Transverse colon (tissue), 4 donors: ENCODE measurements around the gene BAHCC1. TPM values are rescaled to one million over a fixed set of nuclear protein-coding genes. Genes with fewer than 3 reads are reported as not detected.

Source experiments
- DNase-seq: peaks from one replicate; pipeline ENCODE4 v3.0.0-alpha.2; 2019
- H3K27ac ChIP-seq, 4 donors: fragments of 200-600 bp; sonication (generic); 2 replicates each; pipeline ENCODE4 v1.5.1; 2016 to 2018; ENCODE audit warnings: inconsistent platforms in 4 of 4
- H3K27me3 ChIP-seq: fragments of 200-600 bp; sonication (generic); 2 replicates; pipeline ENCODE4 v1.5.1; 2017; ENCODE audit warnings: inconsistent platforms
- H3K36me3 ChIP-seq, 4 donors: fragments of 200-600 bp; sonication (generic); 2 replicates each; pipeline ENCODE4 v1.5.1; 2017 to 2019; ENCODE audit warnings: inconsistent platforms in 4 of 4
- H3K4me1 ChIP-seq, 4 donors: fragments of 200-600 bp; sonication (generic); 2 replicates each; pipeline ENCODE4 v1.5.1; 2017 to 2020; ENCODE audit warnings: inconsistent platforms in 4 of 4
- H3K4me3 ChIP-seq, 4 donors: fragments of 200-600 bp; sonication (generic); 1 replicate in 1 of 4; 2 replicates in 3 of 4; pipeline versions ENCODE4 v1.5.1 to v1.6.1; 2017 to 2019; ENCODE audit warnings: inconsistent platforms in 4 of 4
- H3K9me3 ChIP-seq, 2 donors: fragments of 200-600 bp; sonication (generic); 2 replicates each; pipeline ENCODE4 v1.5.1; 2017 to 2019; ENCODE audit warnings: inconsistent platforms in 2 of 2
- EP300 ChIP-seq: sonication (generic); formaldehyde crosslinking; IDR thresholded peaks from one replicate; pipeline ENCODE4 v1.6.1; 2017; ENCODE audit warnings: antibody characterized with exemption, low read depth
- POLR2A ChIP-seq: fragments of 450-650 bp; IDR thresholded peaks from one replicate; pipeline ENCODE4 v1.6.1; 2016; ENCODE audit warnings: antibody characterized with exemption, mild to moderate bottlenecking, moderate library complexity
- POLR2AphosphoS5 ChIP-seq, 3 donors: sonication (generic); formaldehyde crosslinking; IDR thresholded peaks; one replicate each; pipeline ENCODE4 v1.6.1; 2016; ENCODE audit warnings: antibody characterized with exemption in 3 of 3
- WGBS, 2 donors: methylation state at CpG; one replicate each; pipeline ENCODE4 v1.1.5; 2018; ENCODE audit warnings: low coverage in 1 of 2; 5-methylcytosine and 5-hydroxymethylcytosine counted together
- in situ Hi-C, 4 donors: fragments of 200-750 bp; cut with MboI; loops; one replicate each; pipeline versions ENCODE4 v1.15.0 to v1.15.1; 2017; ENCODE audit warnings: low sequenced_read_pairs in 3 of 4, low pct_ligation_motif_present in 1 of 4, low pct_unique_long_range_greater_than_20kb in 1 of 4
- intact Hi-C: fragments of 100-400 bp; cut with DNase I; formaldehyde crosslinking; loops from one replicate; pipeline ENCODE4 v1.15.1; 2023; ENCODE audit warnings: low total_unique reads
- total RNA-seq, 4 donors: library from RNA; depleted of rRNA; stranded (reverse); fragments of >200 nt; gene quantifications; one replicate each; pipeline ENCODE4 v1.1.0, GENCODE V29; 2016
- TF ChIP-seq, protein P1 (sequence below), 5 experiments: fragments of 200-600 bp in 3 of 5; fragments of 450-650 bp in 2 of 5; sonication (generic) in 3 of 5; IDR thresholded peaks; 1 replicate in 2 of 5; 2 replicates in 3 of 5; pipeline ENCODE4 v1.5.1; 2016 to 2017; ENCODE audit warnings: antibody characterized with exemption in 5 of 5, inconsistent platforms in 3 of 5, mild to moderate bottlenecking in 2 of 5, moderate library complexity in 1 of 5

The BAHCC1 gene
- total RNA-seq, 4 donors from 2014 or later, result 8.7 to 133 (median 12.4) TPM

DNA sequence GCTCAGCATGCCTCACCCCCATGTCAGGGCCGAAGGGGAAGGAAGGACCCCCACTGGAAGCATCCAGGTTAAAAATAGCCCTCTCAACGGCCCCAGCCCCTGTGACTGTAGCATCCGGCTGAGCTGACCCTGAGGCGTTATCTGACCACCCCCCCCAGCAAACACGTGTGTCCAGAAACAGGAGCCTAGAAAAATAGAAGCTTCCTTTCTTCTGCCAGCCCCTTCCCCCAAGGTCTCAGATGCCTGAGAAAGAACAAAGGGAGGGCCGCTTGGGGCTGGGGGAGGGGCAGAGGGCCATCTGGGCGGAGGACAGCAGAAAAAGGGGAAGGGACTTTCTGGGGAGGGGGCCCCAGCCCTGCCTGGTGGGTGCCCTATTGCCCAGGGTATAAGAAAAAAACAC lies 61.5 kb downstream of the BAHCC1 start:
- Histone ChIP-seq H3K27ac (no peak overlapping the region), H3K4me3 (no peak overlapping the region), H3K36me3 (no peaks in the 10 kb centered on the region), H3K9me3 (no peaks in the 10 kb centered on the region), H3K27me3 (no peaks in the 10 kb centered on the region), H3K4me1 (no peaks in the 10 kb centered on the region)
- DNase-seq, result no peak
- 67 to 70% methylated on average over 2 to 7 of the region's 7 CpGs for WGBS, 2 donors
- intact Hi-C loops, result no loop called here
- in situ Hi-C loops, result no loop called here
- TF ChIP-seq, protein P1, sequence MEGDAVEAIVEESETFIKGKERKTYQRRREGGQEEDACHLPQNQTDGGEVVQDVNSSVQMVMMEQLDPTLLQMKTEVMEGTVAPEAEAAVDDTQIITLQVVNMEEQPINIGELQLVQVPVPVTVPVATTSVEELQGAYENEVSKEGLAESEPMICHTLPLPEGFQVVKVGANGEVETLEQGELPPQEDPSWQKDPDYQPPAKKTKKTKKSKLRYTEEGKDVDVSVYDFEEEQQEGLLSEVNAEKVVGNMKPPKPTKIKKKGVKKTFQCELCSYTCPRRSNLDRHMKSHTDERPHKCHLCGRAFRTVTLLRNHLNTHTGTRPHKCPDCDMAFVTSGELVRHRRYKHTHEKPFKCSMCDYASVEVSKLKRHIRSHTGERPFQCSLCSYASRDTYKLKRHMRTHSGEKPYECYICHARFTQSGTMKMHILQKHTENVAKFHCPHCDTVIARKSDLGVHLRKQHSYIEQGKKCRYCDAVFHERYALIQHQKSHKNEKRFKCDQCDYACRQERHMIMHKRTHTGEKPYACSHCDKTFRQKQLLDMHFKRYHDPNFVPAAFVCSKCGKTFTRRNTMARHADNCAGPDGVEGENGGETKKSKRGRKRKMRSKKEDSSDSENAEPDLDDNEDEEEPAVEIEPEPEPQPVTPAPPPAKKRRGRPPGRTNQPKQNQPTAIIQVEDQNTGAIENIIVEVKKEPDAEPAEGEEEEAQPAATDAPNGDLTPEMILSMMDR (IDR thresholded peaks at IDR 0.05), result no peak
- no peak for TF ChIP-seq POLR2AphosphoS5 (IDR thresholded peaks at IDR 0.05)
- TF ChIP-seq POLR2A, result no peak
- TF ChIP-seq EP300, result no peak

DNA sequence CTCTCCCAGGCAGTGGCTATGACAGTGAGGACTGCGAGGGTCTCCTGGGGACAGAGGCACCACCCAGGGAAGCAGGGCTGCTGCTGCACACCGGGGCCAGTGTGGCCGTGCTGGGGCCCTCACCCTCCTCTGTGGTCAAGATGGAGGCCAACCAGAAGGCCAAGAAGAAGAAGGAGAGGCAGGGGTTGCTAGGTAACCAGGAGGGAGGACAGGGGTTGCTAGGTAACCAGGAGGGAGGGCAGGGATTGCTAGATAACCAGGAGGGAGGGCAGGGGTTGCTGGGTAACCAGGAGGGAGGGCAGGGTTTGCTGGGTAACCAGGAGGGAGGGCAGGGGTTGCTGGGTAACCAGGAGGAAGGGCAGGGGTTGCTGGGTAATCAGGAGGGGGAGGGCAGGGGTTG lies 62.1 kb downstream of the BAHCC1 start:
- intact Hi-C loops (no loop called here), in situ Hi-C loops (no loop called here)
- no peak overlapping the region for H3K4me3 ChIP-seq

DNA sequence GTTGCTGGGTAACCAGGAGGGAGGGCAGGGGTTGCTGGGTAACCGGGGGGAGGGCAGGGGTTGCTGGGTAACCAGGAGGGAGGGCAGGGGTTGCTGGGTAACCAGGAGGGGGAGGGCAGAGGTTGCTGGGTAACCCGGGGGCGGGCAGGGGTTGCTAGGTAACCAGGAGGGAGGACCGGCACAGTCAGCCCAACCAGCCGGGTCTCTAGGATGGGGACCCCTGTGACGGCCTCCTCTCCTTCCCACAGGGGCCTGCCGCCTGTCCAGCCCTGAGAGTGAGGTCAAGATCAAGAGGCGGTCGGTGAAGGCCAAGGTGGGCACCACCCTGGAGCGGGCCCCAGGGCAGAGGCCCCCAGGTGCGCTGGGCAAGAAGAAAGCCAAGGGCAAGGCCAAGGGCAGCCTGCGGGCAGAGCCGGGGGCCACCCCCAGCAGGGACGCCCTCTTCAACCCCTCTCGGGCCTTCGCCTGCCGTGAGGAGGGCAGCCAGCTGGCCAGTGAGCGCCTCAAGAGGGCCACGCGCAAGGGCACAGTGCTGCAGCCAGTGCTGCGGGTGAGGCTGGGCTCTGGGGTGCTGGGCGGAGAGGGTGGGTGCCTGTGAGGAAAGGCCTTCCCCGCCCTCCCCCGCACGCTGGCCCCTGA lies 62.8 kb downstream of the BAHCC1 start:
- no peak overlapping the region for H3K4me3 ChIP-seq
- in situ Hi-C loops (no loop called here), intact Hi-C loops (no loop called here)
- 95% methylated on average over 21 of the region's 25 CpGs; no CpG with 5 or more reads in 1 of the 2 donors for WGBS, 2 donors
- no peaks in the 10 kb centered on the region for H3K9me3 ChIP-seq
- DNase-seq, result no peak
- no peak for TF ChIP-seq POLR2AphosphoS5 (IDR thresholded peaks at IDR 0.05)
- no peak for TF ChIP-seq EP300
- no peaks in the 10 kb centered on the region for H3K27me3 ChIP-seq
- H3K36me3 ChIP-seq, result no peaks in the 10 kb centered on the region
- H3K4me1 ChIP-seq, result no peaks in the 10 kb centered on the region
- H3K27ac ChIP-seq, result no peak overlapping the region

More for the DNA sequence above, 62.1 kb downstream of the BAHCC1 start:
- Histone ChIP-seq H3K27ac (no peak overlapping the region), H3K27me3 (no peaks in the 10 kb centered on the region), H3K4me1 (no peaks in the 10 kb centered on the region), H3K9me3 (no peaks in the 10 kb centered on the region), H3K36me3 (no peaks in the 10 kb centered on the region)
- 83% methylated on average over 1 of the region's 3 CpGs; no CpG with 5 or more reads in 1 of the 2 donors for whole genome bisulfite sequencing, 2 donors
- DNase-seq, result no peak
- TF ChIP-seq, protein P1 (IDR thresholded peaks at IDR 0.05), result no peak
- TF ChIP-seq POLR2AphosphoS5 (IDR thresholded peaks at IDR 0.05), result no peak
- no peak for TF ChIP-seq POLR2A
- no peak for TF ChIP-seq EP300

DNA sequence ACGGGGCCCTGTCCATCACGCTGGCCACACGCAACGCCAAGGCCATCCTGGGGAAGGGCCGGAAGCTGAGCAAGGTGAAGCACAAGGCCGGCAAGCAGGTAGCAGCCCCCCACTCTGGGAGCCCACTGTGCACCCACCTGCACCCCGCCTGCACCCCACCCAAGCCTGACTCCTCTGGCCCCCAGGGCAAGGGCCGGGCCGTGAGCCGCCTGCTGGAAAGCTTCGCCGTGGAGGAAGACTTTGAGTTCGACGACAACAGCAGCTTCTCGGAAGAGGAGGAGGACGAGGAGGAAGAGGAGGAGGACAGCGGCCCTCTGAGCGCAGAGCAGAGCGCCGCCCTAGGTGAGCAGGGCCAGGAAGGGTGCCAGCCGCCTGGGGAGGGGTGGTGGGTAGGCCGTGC lies 63.4 kb downstream of the BAHCC1 start:
- TF ChIP-seq POLR2A (no peak), POLR2AphosphoS5 (IDR thresholded peaks at IDR 0.05) (no peak), EP300 (no peak)
- TF ChIP-seq, protein P1 (IDR thresholded peaks at IDR 0.05), result no peak
- Histone ChIP-seq H3K4me1 (no peaks in the 10 kb centered on the region), H3K9me3 (no peaks in the 10 kb centered on the region), H3K4me3 (no peak overlapping the region), H3K27me3 (no peaks in the 10 kb centered on the region), H3K36me3 (no peaks in the 10 kb centered on the region), H3K27ac (no peak overlapping the region)
- in situ Hi-C loops, result no loop called here
- intact Hi-C loops, result no loop called here
- DNase-seq, result no peak
- 94% methylated on average over 21 of the region's 22 CpGs; no CpG with 5 or more reads in 1 of the 2 donors for WGBS, 2 donors

DNA sequence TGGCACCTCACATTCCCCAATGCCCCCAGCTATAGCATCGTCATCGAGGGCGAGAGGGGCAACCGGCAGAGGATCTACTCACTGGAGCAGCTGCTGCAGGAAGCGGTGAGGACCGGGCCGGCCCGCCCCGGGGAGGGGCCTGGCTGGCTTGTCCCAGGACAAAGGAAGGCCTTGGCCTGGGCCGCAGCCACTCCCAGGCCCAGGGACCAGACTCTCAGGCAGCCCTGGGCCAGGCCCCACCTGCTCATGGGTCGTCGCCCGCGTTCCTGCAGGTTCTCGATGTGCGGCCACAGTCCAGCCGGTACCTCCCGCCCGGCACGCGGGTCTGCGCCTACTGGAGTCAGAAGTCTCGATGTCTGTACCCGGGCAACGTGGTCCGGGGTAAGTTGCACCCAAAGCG lies 64.0 kb downstream of the BAHCC1 start:
- no peak for DNase-seq
- H3K4me3 ChIP-seq, result no peak overlapping the region
- intact Hi-C loops, result no loop called here
- in situ Hi-C loops, result no loop called here
- H3K27ac ChIP-seq, result no peak overlapping the region
- H3K4me1 ChIP-seq, result no peaks in the 10 kb centered on the region
- no peaks in the 10 kb centered on the region for H3K9me3 ChIP-seq
- 93% methylated on average over 25 of the region's 27 CpGs; no CpG with 5 or more reads in 1 of the 2 donors for WGBS, 2 donors
- no peaks in the 10 kb centered on the region for H3K36me3 ChIP-seq
- TF ChIP-seq EP300 (no peak), POLR2A (no peak), POLR2AphosphoS5 (IDR thresholded peaks at IDR 0.05) (no peak)
- TF ChIP-seq, protein P1 (IDR thresholded peaks at IDR 0.05), result no peak
- no peaks in the 10 kb centered on the region for H3K27me3 ChIP-seq
